Measurements from ENCODE around the gene PHYHD1. TPM values are rescaled to one million over a fixed set of nuclear protein-coding genes. Genes with fewer than 3 reads are reported as not detected.

Gene PHYHD1
- total RNA-seq, 4 donors from 2014 or later, result 9.6 to 27.1 (median 25.4) TPM

GRCh38 chr9:128987805-128988204 lies 67.0 kb downstream of the PHYHD1 start:
- H3K4me3 ChIP-seq, result no peak overlapping the region
- H3K36me3 ChIP-seq, result peaks cover 0 to 98% of the 10 kb centered on the region in 2 donors
- no peaks in the 10 kb centered on the region for H3K4me1 ChIP-seq
- no peak for TF ChIP-seq POLR2A (IDR thresholded peaks at IDR 0.05)
- TF ChIP-seq CTCF (IDR thresholded peaks at IDR 0.05), result no peak
- TF ChIP-seq POLR2AphosphoS5 (IDR thresholded peaks at IDR 0.05), result peak; percentile 53
- 62 to 80% methylated on average over 3 of the region's 5 CpGs for WGBS, 2 donors (ENCODE audit: low coverage in 1 of 2)
- ATAC-seq, result no peak
- no peaks in the 10 kb centered on the region for H3K9me3 ChIP-seq
- H3K27ac ChIP-seq, result peak overlapping the region in 2 of 4 donors; percentile 41 to 52
- no peaks in the 10 kb centered on the region for H3K27me3 ChIP-seq

Other genes with a start within 250 kb of the PHYHD1 start
- gene SET, start 231.8 kb upstream of the PHYHD1 start, total RNA-seq, result 100 to 1,000 TPM; 209 to 355 (median 256) TPM
- gene PKN3, start 218.5 kb upstream of the PHYHD1 start, total RNA-seq, result 1 to 10 TPM; 2.3 to 7.5 (median 4.0) TPM
- 10 to 100 TPM; 19.5 to 24.5 (median 22.2) TPM for gene ZDHHC12, start 196.9 kb upstream of the PHYHD1 start, total RNA-seq
- gene ZER1, start 149.1 kb upstream of the PHYHD1 start, total RNA-seq, result 100 to 1,000 TPM in 1 of 4 donors, 10 to 100 TPM in 3; 55.1 to 104 (median 60.2) TPM
- 10 to 100 TPM; 13.2 to 40.9 (median 17.7) TPM for gene TBC1D13, start 133.7 kb upstream of the PHYHD1 start, total RNA-seq
- 10 to 100 TPM; 20.3 to 29.7 (median 27.1) TPM for gene ENDOG, start 102.5 kb upstream of the PHYHD1 start, total RNA-seq
- gene SPOUT1, start 91.2 kb upstream of the PHYHD1 start, total RNA-seq, result 10 to 100 TPM in 3 of 4 donors, 1 to 10 TPM in 1; 9.6 to 26.0 (median 21.1) TPM
- gene KYAT1, start 39.0 kb upstream of the PHYHD1 start, total RNA-seq, result 1 to 10 TPM; 3.4 to 7.9 (median 4.8) TPM
- gene LRRC8A, start 38.8 kb upstream of the PHYHD1 start, total RNA-seq, result 10 to 100 TPM; 38.1 to 95.1 (median 49.9) TPM
- 10 to 100 TPM in 3 of 4 donors, 1 to 10 TPM in 1; 9.8 to 17.1 (median 13.0) TPM for gene DOLK, start 26.6 kb downstream of the PHYHD1 start, total RNA-seq
- gene NUP188, start 26.7 kb downstream of the PHYHD1 start, total RNA-seq, result 10 to 100 TPM; 18.6 to 32.7 (median 29.1) TPM
- gene SH3GLB2, start 107.3 kb downstream of the PHYHD1 start, total RNA-seq, result 100 to 1,000 TPM in 1 of 4 donors, 10 to 100 TPM in 3; 80.3 to 123 (median 83.6) TPM
- 10 to 100 TPM; 16.2 to 38.3 (median 24.6) TPM for gene MIGA2, start 115.6 kb downstream of the PHYHD1 start, total RNA-seq
- gene DOLPP1, start 160.1 kb downstream of the PHYHD1 start, total RNA-seq, result 1 to 10 TPM; 2.7 to 6.2 (median 6.0) TPM
- 10 to 100 TPM; 59.6 to 91.2 (median 67.5) TPM for gene CRAT, start 189.8 kb downstream of the PHYHD1 start, total RNA-seq
- gene PTPA, start 190.4 kb downstream of the PHYHD1 start, total RNA-seq, result 100 to 1,000 TPM in 1 of 4 donors, 10 to 100 TPM in 3; 58.7 to 100 (median 71.6) TPM